Measurements from ENCODE around the gene CNIH3.

Gene CNIH3

GRCh38 chr1:224617410-224618355 lies 1.6 kb downstream of the CNIH3 start:
- Histone ChIP-seq H3K9me3 (ENCODE audit: insufficient read depth, low read depth, low read length) (no peaks in the 10 kb centered on the region; the same call in 1 of the 2 replicates), H3K36me3 (ENCODE audit: insufficient read depth, low read depth, low read length) (no peaks in the 10 kb centered on the region), H3K27ac (ENCODE audit: low read length) (no peak overlapping the region), H3K9ac (ENCODE audit: low read depth, low read length) (no peak overlapping the region), H3K27me3 (ENCODE audit: insufficient read depth, low read length) (peaks cover 73% of the 10 kb centered on the region), H3K4me3 (ENCODE audit: low read length) (peak overlapping the region; percentile 60), H3K4me1 (ENCODE audit: insufficient read depth, low read length) (no peaks in the 10 kb centered on the region)

- H3K36me3 ChIP-seq (ENCODE audit: insufficient read depth, low read depth, low read length) = no peaks in the 10 kb centered on the region
- H3K9me3 ChIP-seq (ENCODE audit: insufficient read depth, low read depth, low read length) = no peaks in the 10 kb centered on the region; the same call in 1 of the 2 replicates
- peaks cover 64% of the 10 kb centered on the region for H3K27me3 ChIP-seq (ENCODE audit: insufficient read depth, low read length)
- no peaks in the 10 kb centered on the region for H3K4me1 ChIP-seq (ENCODE audit: insufficient read depth, low read length)
- H3K9ac ChIP-seq (ENCODE audit: low read depth, low read length) = no peak overlapping the region
- H3K4me3 ChIP-seq (ENCODE audit: low read length) = no peak overlapping the region
- H3K27ac ChIP-seq (ENCODE audit: low read length) = no peak overlapping the region
Observed at GRCh38 chr1:224619209-224619608, 3.1 kb downstream of the CNIH3 start.

- H3K9ac ChIP-seq (ENCODE audit: low read depth, low read length) = no peak overlapping the region
- no peaks in the 10 kb centered on the region for H3K4me1 ChIP-seq (ENCODE audit: insufficient read depth, low read length)
- H3K9me3 ChIP-seq (ENCODE audit: insufficient read depth, low read depth, low read length) = no peaks in the 10 kb centered on the region; the same call in 1 of the 2 replicates
- no peaks in the 10 kb centered on the region for H3K36me3 ChIP-seq (ENCODE audit: insufficient read depth, low read depth, low read length)
- no peak overlapping the region for H3K27ac ChIP-seq (ENCODE audit: low read length)
- H3K27me3 ChIP-seq (ENCODE audit: insufficient read depth, low read length) = peaks cover 55% of the 10 kb centered on the region
- no peak overlapping the region for H3K4me3 ChIP-seq (ENCODE audit: low read length)
Observed at GRCh38 chr1:224620105-224620504, 4.0 kb downstream of the CNIH3 start.

GRCh38 chr1:224621813-224622682 lies 5.9 kb downstream of the CNIH3 start:
- Histone ChIP-seq H3K27ac (ENCODE audit: low read length) (no peak overlapping the region), H3K4me3 (ENCODE audit: low read length) (no peak overlapping the region), H3K4me1 (ENCODE audit: insufficient read depth, low read length) (no peaks in the 10 kb centered on the region), H3K9ac (ENCODE audit: low read depth, low read length) (no peak overlapping the region), H3K27me3 (ENCODE audit: insufficient read depth, low read length) (peaks cover 36% of the 10 kb centered on the region), H3K9me3 (ENCODE audit: insufficient read depth, low read depth, low read length) (no peaks in the 10 kb centered on the region; the same call in 1 of the 2 replicates), H3K36me3 (ENCODE audit: insufficient read depth, low read depth, low read length) (no peaks in the 10 kb centered on the region)

GRCh38 chr1:224622831-224623230 lies 6.7 kb downstream of the CNIH3 start:
- H3K36me3 ChIP-seq (ENCODE audit: insufficient read depth, low read depth, low read length) = no peaks in the 10 kb centered on the region
- H3K4me3 ChIP-seq (ENCODE audit: low read length) = no peak overlapping the region
- H3K9me3 ChIP-seq (ENCODE audit: insufficient read depth, low read depth, low read length) = no peaks in the 10 kb centered on the region; the same call in 1 of the 2 replicates
- no peaks in the 10 kb centered on the region for H3K4me1 ChIP-seq (ENCODE audit: insufficient read depth, low read length)
- peaks cover 28% of the 10 kb centered on the region for H3K27me3 ChIP-seq (ENCODE audit: insufficient read depth, low read length)
- no peak overlapping the region for H3K9ac ChIP-seq (ENCODE audit: low read depth, low read length)
- no peak overlapping the region for H3K27ac ChIP-seq (ENCODE audit: low read length)

GRCh38 chr1:224623310-224623714 lies 7.2 kb downstream of the CNIH3 start:
- no peaks in the 10 kb centered on the region; the same call in 1 of the 2 replicates for H3K9me3 ChIP-seq (ENCODE audit: insufficient read depth, low read depth, low read length)
- H3K27me3 ChIP-seq (ENCODE audit: insufficient read depth, low read length) = peaks cover 23% of the 10 kb centered on the region
- H3K27ac ChIP-seq (ENCODE audit: low read length) = no peak overlapping the region
- H3K9ac ChIP-seq (ENCODE audit: low read depth, low read length) = no peak overlapping the region
- H3K4me1 ChIP-seq (ENCODE audit: insufficient read depth, low read length) = no peaks in the 10 kb centered on the region
- H3K36me3 ChIP-seq (ENCODE audit: insufficient read depth, low read depth, low read length) = no peaks in the 10 kb centered on the region
- no peak overlapping the region for H3K4me3 ChIP-seq (ENCODE audit: low read length)

GRCh38 chr1:224623743-224624333 lies 7.7 kb downstream of the CNIH3 start:
- Histone ChIP-seq H3K27me3 (ENCODE audit: insufficient read depth, low read length) (peaks cover 18% of the 10 kb centered on the region), H3K36me3 (ENCODE audit: insufficient read depth, low read depth, low read length) (no peaks in the 10 kb centered on the region), H3K9me3 (ENCODE audit: insufficient read depth, low read depth, low read length) (no peaks in the 10 kb centered on the region; the same call in 1 of the 2 replicates), H3K27ac (ENCODE audit: low read length) (no peak overlapping the region), H3K9ac (ENCODE audit: low read depth, low read length) (no peak overlapping the region), H3K4me3 (ENCODE audit: low read length) (no peak overlapping the region), H3K4me1 (ENCODE audit: insufficient read depth, low read length) (no peaks in the 10 kb centered on the region)

- Histone ChIP-seq H3K27ac (ENCODE audit: low read length) (no peak overlapping the region), H3K4me3 (ENCODE audit: low read length) (no peak overlapping the region), H3K9ac (ENCODE audit: low read depth, low read length) (no peak overlapping the region)
Observed at GRCh38 chr1:224624432-224624831, 8.3 kb downstream of the CNIH3 start.

GRCh38 chr1:224626042-224626441 lies 9.9 kb downstream of the CNIH3 start:
- no peaks in the 10 kb centered on the region; the same call in 1 of the 2 replicates for H3K9me3 ChIP-seq (ENCODE audit: insufficient read depth, low read depth, low read length)
- no peaks in the 10 kb centered on the region for H3K36me3 ChIP-seq (ENCODE audit: insufficient read depth, low read depth, low read length)
- H3K4me1 ChIP-seq (ENCODE audit: insufficient read depth, low read length) = 0 out of 2 replicates have a peak, but pooled peaks cover 4% of the 10 kb centered on the region
- no peak overlapping the region for H3K4me3 ChIP-seq (ENCODE audit: low read length)
- H3K27me3 ChIP-seq (ENCODE audit: insufficient read depth, low read length) = no peaks in the 10 kb centered on the region
- no peak overlapping the region for H3K9ac ChIP-seq (ENCODE audit: low read depth, low read length)
- H3K27ac ChIP-seq (ENCODE audit: low read length) = no peak overlapping the region

More at GRCh38 chr1:224624432-224624831, 8.3 kb downstream of the CNIH3 start:
- Histone ChIP-seq H3K4me1 (ENCODE audit: insufficient read depth, low read length) (no peaks in the 10 kb centered on the region), H3K9me3 (ENCODE audit: insufficient read depth, low read depth, low read length) (no peaks in the 10 kb centered on the region; the same call in 1 of the 2 replicates), H3K27me3 (ENCODE audit: insufficient read depth, low read length) (peaks cover 12% of the 10 kb centered on the region), H3K36me3 (ENCODE audit: insufficient read depth, low read depth, low read length) (no peaks in the 10 kb centered on the region)

GRCh38 chr1:224629965-224630364 lies 13.8 kb downstream of the CNIH3 start:
- no peak overlapping the region for H3K4me3 ChIP-seq (ENCODE audit: low read length)
- H3K27me3 ChIP-seq (ENCODE audit: insufficient read depth, low read length) = no peaks in the 10 kb centered on the region
- H3K9me3 ChIP-seq (ENCODE audit: insufficient read depth, low read depth, low read length) = no peaks in the 10 kb centered on the region
- no peaks in the 10 kb centered on the region for H3K36me3 ChIP-seq (ENCODE audit: insufficient read depth, low read depth, low read length)
- H3K4me1 ChIP-seq (ENCODE audit: insufficient read depth, low read length) = peaks cover 11% of the 10 kb centered on the region
- H3K27ac ChIP-seq (ENCODE audit: low read length) = no peak overlapping the region
- H3K9ac ChIP-seq (ENCODE audit: low read depth, low read length) = no peak overlapping the region

GRCh38 chr1:224631462-224632115 lies 15.5 kb downstream of the CNIH3 start:
- peaks cover 11% of the 10 kb centered on the region for H3K4me1 ChIP-seq (ENCODE audit: insufficient read depth, low read length)
- H3K27me3 ChIP-seq (ENCODE audit: insufficient read depth, low read length) = no peaks in the 10 kb centered on the region
- no peak overlapping the region for H3K9ac ChIP-seq (ENCODE audit: low read depth, low read length)
- no peaks in the 10 kb centered on the region for H3K36me3 ChIP-seq (ENCODE audit: insufficient read depth, low read depth, low read length)
- no peaks in the 10 kb centered on the region for H3K9me3 ChIP-seq (ENCODE audit: insufficient read depth, low read depth, low read length)
- H3K4me3 ChIP-seq (ENCODE audit: low read length) = no peak overlapping the region
- no peak overlapping the region for H3K27ac ChIP-seq (ENCODE audit: low read length)

Measured in iPS-20b (cell line).